B cell (primary cell): ENCODE data around the gene RELB. TPM values are rescaled to one million over a fixed set of nuclear protein-coding genes. Genes with fewer than 3 reads are reported as not detected.
A peak's percentile ranks its signal among the peaks of the same experiment; 100 is the strongest.

Experiments
- ATAC-seq: fragments of 200-7000 bp; cut with Tn5 transposase; one replicate; pipeline ENCODE4 v1.10.0; 2021; ENCODE audit warnings: low read depth, mild to moderate bottlenecking, moderate number of reproducible peaks, moderate library complexity
- CTCF ChIA-PET: fragments of 350-600 bp; sonication (Branson Sonifier 250); formaldehyde crosslinking; loops from one replicate; lab custom pipeline; 2021; ENCODE audit warnings: antibody characterized with exemption, inconsistent platforms; lab: Charles Lee
- POLR2A ChIA-PET: fragments of 350-600 bp; sonication (Branson Sonifier 250); formaldehyde crosslinking; loops from one replicate; lab custom pipeline; 2021; ENCODE audit warnings: antibody characterized with exemption; lab: Charles Lee
- DNase-seq: peaks from one replicate; pipeline ENCODE4 v3.0.0; 2013
- H2AFZ ChIP-seq: 2 replicates; pipeline ENCODE4 v1.6.1; 2012; ENCODE audit warnings: mild to moderate bottlenecking, low read depth, low read length; ENCODE audit not compliant: insufficient read depth, poor library complexity, severe bottlenecking
- H3K27ac ChIP-seq, 2 donors: 1 replicate in 1 of 2; 2 replicates in 1 of 2; pipeline ENCODE4 v1.5.1; 2012 to 2013; ENCODE audit warnings: low read length in 2 of 2, mild to moderate bottlenecking in 2 of 2, moderate library complexity in 1 of 2
- H3K27me3 ChIP-seq, 4 experiments: fragments of 200-600 bp in 1 of 4; sonication (generic) in 1 of 4; replicated peaks in 1 of 4; 1 replicate in 2 of 4; 2 replicates in 2 of 4; pipeline versions ENCODE4 v1.6.1 to v1.7.0; 2013 to 2016; ENCODE audit warnings: low read length in 3 of 4, mild to moderate bottlenecking in 2 of 4, mixed read lengths in 1 of 4, moderate library complexity in 1 of 4; ENCODE audit not compliant: insufficient read depth in 4 of 4, control insufficient read depth in 3 of 4; ENCODE audit errors: control extremely low read depth in 1 of 4
- H3K36me3 ChIP-seq, 2 experiments: replicated peaks in 1 of 2; 1 replicate in 1 of 2; 2 replicates in 1 of 2; pipeline versions ENCODE4 v1.6.1 to v1.7.1; 2013; ENCODE audit warnings: low read length in 1 of 2; ENCODE audit not compliant: insufficient read depth in 2 of 2, control insufficient read depth in 1 of 2; ENCODE audit errors: control extremely low read depth in 1 of 2, extremely low read depth in 1 of 2
- H3K4me1 ChIP-seq, 2 donors: fragments of 200-600 bp in 1 of 2; sonication (generic) in 1 of 2; 1 replicate in 1 of 2; 2 replicates in 1 of 2; pipeline versions ENCODE4 v1.5.1 to v1.6.1; 2013 to 2017; ENCODE audit warnings: low read length in 2 of 2; ENCODE audit not compliant: control insufficient read depth in 2 of 2, insufficient read depth in 2 of 2
- H3K4me2 ChIP-seq: replicated peaks from 2 replicates; pipeline ENCODE3; 2012; ENCODE audit warnings: mild to moderate bottlenecking, low read depth, low read length; ENCODE audit not compliant: poor library complexity, severe bottlenecking
- H3K4me3 ChIP-seq, 5 experiments: fragments of 200-600 bp in 1 of 5; sonication (generic) in 1 of 5; 1 replicate in 3 of 5; 2 replicates in 2 of 5; pipeline versions ENCODE4 v1.5.1 to v1.7.0; 2011 to 2016; ENCODE audit warnings: low read length in 4 of 5, mild to moderate bottlenecking in 4 of 5, low read depth in 2 of 5, control low read depth in 1 of 5, moderate library complexity in 1 of 5; ENCODE audit not compliant: insufficient read depth in 1 of 5; ENCODE audit errors: control extremely low read depth in 1 of 5, extremely low read depth in 1 of 5
- H3K79me2 ChIP-seq: fragments of 200-600 bp; sonication (generic); one replicate; pipeline ENCODE4 v1.6.0; 2016; ENCODE audit warnings: low read length; ENCODE audit not compliant: control insufficient read depth, insufficient read depth
- H3K9ac ChIP-seq: fragments of 200-600 bp; sonication (generic); 2 replicates; pipeline ENCODE4 v1.6.1; 2017; ENCODE audit warnings: mild to moderate bottlenecking, low read length, moderate library complexity
- H3K9me3 ChIP-seq, 3 donors: one replicate each; pipeline versions ENCODE4 v1.6.1 to v1.7.1; 2013; ENCODE audit warnings: low read length in 2 of 3; ENCODE audit not compliant: control insufficient read depth in 2 of 3, insufficient read depth in 1 of 3; ENCODE audit errors: control extremely low read depth in 1 of 3
- H4K20me1 ChIP-seq: 2 replicates; pipeline ENCODE4 v1.6.0; 2012; ENCODE audit warnings: mild to moderate bottlenecking, low read length; ENCODE audit not compliant: insufficient read depth, control insufficient read depth, poor library complexity, severe bottlenecking
- H3K27ac Mint-ChIP-seq: one replicate; pipeline ENCODE4 v1.8.0; 2021; ENCODE audit warnings: mixed read lengths
- H3K27me3 Mint-ChIP-seq: one replicate; pipeline ENCODE4 v1.8.0; 2021; ENCODE audit warnings: mixed read lengths
- H3K4me1 Mint-ChIP-seq: one replicate; pipeline ENCODE4 v1.8.0; 2021; ENCODE audit warnings: mixed read lengths
- H3K4me3 Mint-ChIP-seq: one replicate; pipeline ENCODE4 v1.8.0; 2021; ENCODE audit warnings: mixed read lengths
- H3K9me3 Mint-ChIP-seq: one replicate; pipeline ENCODE4 v1.8.0; 2022; ENCODE audit warnings: mixed read lengths; ENCODE audit not compliant: insufficient read depth
- CTCF ChIP-seq: fragments of 200-600 bp; IDR thresholded peaks from one replicate; pipeline ENCODE4 v1.8.0; 2022; ENCODE audit warnings: antibody characterized with exemption, mild to moderate bottlenecking
- EZH2 ChIP-seq: IDR thresholded peaks from 2 replicates; pipeline ENCODE4 v1.6.1; 2012; ENCODE audit warnings: borderline replicate concordance, low read depth, mild to moderate bottlenecking, moderate library complexity, low read length; ENCODE audit not compliant: insufficient read depth, poor library complexity, severe bottlenecking
- WGBS: methylation state at CpG from one replicate; pipeline ENCODE4 v1.1.5; 2013; ENCODE audit warnings: missing lambda C conversion rate; ENCODE audit not compliant: insufficient coverage; 5-methylcytosine and 5-hydroxymethylcytosine counted together
- intact Hi-C: fragments of 100-400 bp; cut with micrococcal nuclease; formaldehyde crosslinking; loops from one replicate; pipeline ENCODE4 v1.10.0; 2022
- polyA plus RNA-seq: library from polyadenylated mRNA; depleted of rRNA; stranded (reverse); fragments of >200 nt; gene quantifications from 2 replicates; pipeline ENCODE4 v1.2.3, GENCODE V29; 2012
- total RNA-seq, 2 donors: library from RNA; stranded (reverse); fragments of 120-200 nt in 1 of 2; gene quantifications; 1 replicate in 1 of 2; 2 replicates in 1 of 2; pipeline versions ENCODE4 v1.2.3 to v1.2.4, GENCODE V29; 2013 to 2022

Gene RELB
- total and polyA plus RNA-seq, 2 donors (not counting 1 experiment from before 2014, with no cell fraction given) = 63.8 to 106 TPM

- Histone ChIP-seq H3K27ac (peak overlapping the region; percentile 84 to 93), H3K9ac (peak overlapping the region; percentile 53), H3K27me3 (no peaks in the 10 kb centered on the region), H3K79me2 (peaks cover 26% of the 10 kb centered on the region), H3K36me3 (peaks cover 6 to 39% of the 10 kb centered on the region in 2 experiments), H3K9me3 (no peaks in the 10 kb centered on the region), H2AFZ (no peak overlapping the region), H3K4me2 (peak overlapping the region; percentile 58), H3K4me1 (peaks cover 7 to 26% of the 10 kb centered on the region in 2 donors), H3K4me3 (peak overlapping the region in 2 of 5 experiments; percentile 26 to 33), H4K20me1 (peaks cover 5% of the 10 kb centered on the region)
- peak; percentile 70 for TF ChIP-seq CTCF
- TF ChIP-seq EZH2 = no peak
- POLR2A ChIA-PET = interaction anchor here (1.8 kb wide), 2 partner anchors 15 to 35 kb away, joined by 4 to 13 read pairs; partner anchors contain the start of gene RELB
- H3K4me1 Mint-ChIP-seq = peaks cover 18% of the 10 kb centered on the region
- H3K4me3 Mint-ChIP-seq = peak overlapping the region; percentile 81
- no peaks in the 10 kb centered on the region for H3K9me3 Mint-ChIP-seq
- 65% methylated on average over 6 of the region's 13 CpGs for WGBS
- CTCF ChIA-PET = interaction anchor here (0.8 to 2.8 kb wide), 15 partner anchors 10 to 161 kb away, joined by 3 to 26 read pairs (median 5); partner anchors contain the start of genes PPP1R37, RELB, TRAPPC6A and ZNF296
- no peaks in the 10 kb centered on the region for H3K27me3 Mint-ChIP-seq
- peak overlapping the region; percentile 94 for H3K27ac Mint-ChIP-seq
- DNase-seq (peak; percentile 89), ATAC-seq (peak; percentile 79)
- intact Hi-C loops = loop anchor here (1.0 kb wide), 5 partner anchors 14 to 162 kb away; partner anchors contain the start of genes BLOC1S3 and TRAPPC6A
Observed at GRCh38 chr19:45016388-45017314, 15.4 kb downstream of the RELB start.
